Sciatic nerve (tissue), 1 donor: ENCODE results near the gene LIN28B. TPM values are rescaled to one million over a fixed set of nuclear protein-coding genes. Genes with fewer than 3 reads are reported as not detected.

ENCODE experiments used
- total RNA-seq: library from RNA; stranded (reverse); fragmentation: NEBNext Ultra II Directional; extraction: Animal tissue kit (Norgen Biotek cat#: 25700); gene quantifications from one replicate; pipeline ENCODE4 v1.2.1, GENCODE V29; 2021
- donor health status: DM: no; HTN: no; CAD: no.

The LIN28B gene
- total RNA-seq, 1 donor from 2014 or later, result not detected

Other genes starting within 250 kb of the LIN28B start
- 23.2 TPM for gene HACE1, start 97.2 kb upstream of the LIN28B start, total RNA-seq
- 9.9 TPM for gene POPDC3, start 222.9 kb downstream of the LIN28B start, total RNA-seq